Measurements from ENCODE around the gene PLEKHG7. TPM values are rescaled to one million over a fixed set of nuclear protein-coding genes. Genes with fewer than 3 reads are reported as not detected.

Gene PLEKHG7
- total RNA-seq, 6 experiments from 2014 or later = 0.15 to 0.49 (median 0.23) TPM

DNA sequence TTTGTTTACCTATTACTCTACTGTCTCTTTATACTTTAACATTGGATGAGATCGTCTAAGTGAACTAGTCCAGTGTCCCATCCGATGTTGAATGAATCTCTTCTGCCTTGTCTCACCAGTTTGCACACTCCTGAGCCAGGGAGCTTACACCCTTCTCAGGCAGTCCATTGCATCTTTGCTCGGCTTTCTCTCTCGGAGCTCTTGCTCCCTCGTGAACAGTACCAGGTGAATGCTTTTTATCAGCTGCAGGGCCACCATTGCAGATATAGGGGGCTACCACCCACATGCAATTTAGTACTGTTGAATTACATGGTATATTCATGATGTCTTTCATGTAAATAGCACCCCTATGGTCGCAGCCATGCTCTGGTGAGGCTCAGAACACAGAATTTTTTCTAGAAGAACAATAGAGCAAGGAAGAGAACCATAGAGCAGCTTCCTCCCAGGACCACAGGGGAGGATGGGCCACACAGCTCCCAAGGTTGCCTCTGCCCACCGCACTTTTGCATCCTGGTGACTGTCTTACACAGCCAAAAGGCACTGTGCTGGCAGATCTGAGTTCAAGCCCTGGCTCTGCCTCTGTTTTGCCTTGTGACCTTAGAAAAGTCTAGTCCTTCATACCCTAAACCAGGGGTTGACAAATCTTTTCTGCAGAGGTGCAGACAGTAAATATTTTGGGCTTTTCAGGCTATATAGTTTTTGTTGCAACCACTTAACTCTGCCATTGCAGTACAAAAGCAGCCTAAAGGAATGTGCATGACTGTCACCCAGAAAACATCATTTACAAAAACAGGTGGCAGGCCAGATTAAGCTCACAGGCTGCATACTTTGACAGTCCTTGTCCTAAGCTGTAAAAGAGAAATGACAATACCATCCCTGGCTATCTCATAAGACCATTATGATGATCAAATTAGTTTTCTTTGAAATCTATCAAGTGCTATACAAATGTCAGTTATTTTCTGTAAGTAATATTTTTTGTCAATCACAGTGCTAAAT, 35.4 kb downstream of the PLEKHG7 start:
- H3K27me3 ChIP-seq = no peaks in the 10 kb centered on the region
- no peak for DNase-seq
- WGBS (ENCODE audit: insufficient coverage, low coverage, low lambda C conversion rate, missing lambda C conversion rate) = 80% methylated on average over 3 of the region's 7 CpGs
- H3K36me3 ChIP-seq = no peaks in the 10 kb centered on the region
- H3K9me3 ChIP-seq = no peaks in the 10 kb centered on the region
- TF ChIP-seq, protein P1, sequence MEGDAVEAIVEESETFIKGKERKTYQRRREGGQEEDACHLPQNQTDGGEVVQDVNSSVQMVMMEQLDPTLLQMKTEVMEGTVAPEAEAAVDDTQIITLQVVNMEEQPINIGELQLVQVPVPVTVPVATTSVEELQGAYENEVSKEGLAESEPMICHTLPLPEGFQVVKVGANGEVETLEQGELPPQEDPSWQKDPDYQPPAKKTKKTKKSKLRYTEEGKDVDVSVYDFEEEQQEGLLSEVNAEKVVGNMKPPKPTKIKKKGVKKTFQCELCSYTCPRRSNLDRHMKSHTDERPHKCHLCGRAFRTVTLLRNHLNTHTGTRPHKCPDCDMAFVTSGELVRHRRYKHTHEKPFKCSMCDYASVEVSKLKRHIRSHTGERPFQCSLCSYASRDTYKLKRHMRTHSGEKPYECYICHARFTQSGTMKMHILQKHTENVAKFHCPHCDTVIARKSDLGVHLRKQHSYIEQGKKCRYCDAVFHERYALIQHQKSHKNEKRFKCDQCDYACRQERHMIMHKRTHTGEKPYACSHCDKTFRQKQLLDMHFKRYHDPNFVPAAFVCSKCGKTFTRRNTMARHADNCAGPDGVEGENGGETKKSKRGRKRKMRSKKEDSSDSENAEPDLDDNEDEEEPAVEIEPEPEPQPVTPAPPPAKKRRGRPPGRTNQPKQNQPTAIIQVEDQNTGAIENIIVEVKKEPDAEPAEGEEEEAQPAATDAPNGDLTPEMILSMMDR (IDR thresholded peaks at IDR 0.05) = no peak
- no peak for TF ChIP-seq POLR2A (IDR thresholded peaks at IDR 0.05)
- ATAC-seq = no peak
- no peak overlapping the region for H3K27ac ChIP-seq
- intact Hi-C loops (cut with DNase I) = no loop called here
- no peak overlapping the region for H3K4me3 ChIP-seq
- peaks cover 0 to 6% (median 0%) of the 10 kb centered on the region in 4 donors for H3K4me1 ChIP-seq

DNA sequence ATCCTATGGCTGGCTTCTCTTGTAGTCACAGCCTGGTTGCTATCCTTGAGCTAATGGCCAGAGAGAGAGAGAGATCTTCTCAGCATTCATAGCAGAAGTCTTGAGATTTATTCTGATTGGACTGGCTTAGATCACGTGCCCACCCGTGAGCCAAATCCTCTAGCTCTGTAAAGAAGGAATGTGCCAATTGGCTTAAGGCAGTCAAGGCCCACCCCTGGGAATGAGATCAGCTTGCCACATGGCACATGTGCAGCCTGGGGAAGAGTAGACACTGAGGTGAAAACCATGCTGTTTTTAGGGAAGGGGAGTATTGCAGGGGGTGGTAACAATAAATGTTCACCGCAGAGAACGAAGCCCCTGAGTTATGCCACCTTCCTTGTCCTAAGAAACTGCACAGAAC, 36.3 kb downstream of the PLEKHG7 start:
- intact Hi-C loops (cut with DNase I) = no loop called here
- H3K4me1 ChIP-seq = peaks cover 0 to 6% (median 0%) of the 10 kb centered on the region in 4 donors
- H3K36me3 ChIP-seq = no peaks in the 10 kb centered on the region
- TF ChIP-seq POLR2A (IDR thresholded peaks at IDR 0.05) = no peak
- TF ChIP-seq, protein P1 (IDR thresholded peaks at IDR 0.05) = no peak
- H3K4me3 ChIP-seq = no peak overlapping the region
- ATAC-seq (no peak), DNase-seq (no peak)
- H3K27me3 ChIP-seq = no peaks in the 10 kb centered on the region
- 100% methylated on average over 3 of the region's 4 CpGs for WGBS (ENCODE audit: insufficient coverage, low coverage, low lambda C conversion rate, missing lambda C conversion rate)
- H3K27ac ChIP-seq = no peak overlapping the region
- H3K9me3 ChIP-seq = no peaks in the 10 kb centered on the region

DNA sequence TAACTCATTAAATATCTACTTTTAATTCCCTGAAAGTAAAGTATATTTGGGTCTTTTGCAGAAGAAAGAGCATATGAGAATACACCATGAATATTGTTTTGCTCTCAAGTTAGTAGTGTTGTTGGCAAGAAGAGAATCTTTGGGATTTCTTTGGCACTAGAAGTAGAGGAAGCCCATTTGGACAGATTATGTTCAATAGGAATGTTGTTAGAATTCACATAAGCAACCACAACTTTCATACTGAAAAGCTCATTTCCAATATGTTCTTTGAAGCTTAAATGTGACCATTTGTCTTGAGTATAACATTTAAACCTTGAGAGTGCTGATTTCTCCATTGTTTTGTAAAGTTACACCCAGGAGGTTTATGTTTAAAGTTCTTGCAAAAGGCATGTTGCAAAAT, 37.6 kb downstream of the PLEKHG7 start:
- Histone ChIP-seq H3K27me3 (no peaks in the 10 kb centered on the region), H3K4me3 (no peak overlapping the region), H3K36me3 (no peaks in the 10 kb centered on the region), H3K9me3 (no peaks in the 10 kb centered on the region), H3K4me1 (peaks cover 0 to 3% (median 0%) of the 10 kb centered on the region in 4 donors), H3K27ac (no peak overlapping the region)
- intact Hi-C loops (cut with DNase I) = no loop called here
- DNase-seq (no peak), ATAC-seq (no peak)
- no peak for TF ChIP-seq POLR2A (IDR thresholded peaks at IDR 0.05)
- TF ChIP-seq, protein P1 (IDR thresholded peaks at IDR 0.05) = no peak

DNA sequence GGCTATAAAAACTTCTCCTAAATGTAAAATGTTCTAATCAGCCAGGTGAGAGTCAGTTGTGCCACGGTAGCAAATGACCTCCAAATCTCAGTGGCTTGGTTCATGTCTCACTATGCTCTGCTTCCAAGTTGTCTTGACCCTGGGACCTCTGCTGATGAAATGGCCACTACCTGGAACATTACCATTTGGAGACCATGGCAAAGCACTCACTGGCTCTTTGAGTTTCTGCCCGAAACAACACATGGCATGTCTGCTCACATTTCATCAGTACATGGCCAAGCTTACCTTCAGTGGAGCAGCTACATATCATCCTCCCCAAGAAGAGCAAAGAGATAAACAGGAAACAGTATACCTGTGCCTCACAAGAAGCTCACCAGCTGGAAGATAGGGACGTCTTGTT, 40.2 kb downstream of the PLEKHG7 start:
- H3K27me3 ChIP-seq = no peaks in the 10 kb centered on the region
- intact Hi-C loops (cut with DNase I) = no loop called here
- H3K9me3 ChIP-seq = no peaks in the 10 kb centered on the region
- ATAC-seq (no peak), DNase-seq (no peak)
- no peaks in the 10 kb centered on the region for H3K36me3 ChIP-seq
- WGBS (ENCODE audit: insufficient coverage, low coverage, low lambda C conversion rate, missing lambda C conversion rate) = 80% methylated on average over 3 of the region's 3 CpGs
- H3K27ac ChIP-seq = no peak overlapping the region
- no peak for TF ChIP-seq POLR2A (IDR thresholded peaks at IDR 0.05)
- TF ChIP-seq, protein P1 (IDR thresholded peaks at IDR 0.05) = no peak
- no peak overlapping the region for H3K4me3 ChIP-seq
- no peaks in the 10 kb centered on the region for H3K4me1 ChIP-seq

Data from right lobe of liver (tissue), 6 donors.